ENCODE results near the gene NLGN2. TPM values are rescaled to one million over a fixed set of nuclear protein-coding genes. Genes with fewer than 3 reads are reported as not detected.

Gene NLGN2
- polyA plus RNA-seq, 1 experiment = 8.5 TPM

GRCh38 chr17:7464081-7464480 is 56.4 kb downstream of the NLGN2 start:
- Histone ChIP-seq H3K27me3 (ENCODE audit: control insufficient read depth, insufficient read depth, low read length) (no peaks in the 10 kb centered on the region), H3K36me3 (ENCODE audit: control insufficient read depth, insufficient read depth, low read length) (peaks cover 43% of the 10 kb centered on the region), H3K4me3 (ENCODE audit: low read depth, low read length) (no peak overlapping the region)
- ChIA-PET CTCF (interaction anchor here (0.6 to 0.9 kb wide), 2 partner anchors 23 to 245 kb away, joined by 3 read pairs; no protein-coding TSS in a partner anchor), POLR2A (no interaction called here)
- DNase-seq (ENCODE audit: low read depth) = no peak
- TF ChIP-seq CTCF (IDR thresholded peaks at IDR 0.05; ENCODE audit: insufficient read depth, low read depth, low read length) = no peak

- Histone ChIP-seq H3K27me3 (ENCODE audit: control insufficient read depth, insufficient read depth, low read length) (no peaks in the 10 kb centered on the region), H3K36me3 (ENCODE audit: control insufficient read depth, insufficient read depth, low read length) (peaks cover 43% of the 10 kb centered on the region), H3K4me3 (ENCODE audit: low read depth, low read length) (no peak overlapping the region)
- ChIA-PET CTCF (interaction anchor here (0.6 to 1.4 kb wide), 6 partner anchors 14 to 281 kb away, joined by 3 to 4 read pairs (median 3); partner anchors contain the start of gene ZBTB4), POLR2A (no interaction called here)
- no peak for TF ChIP-seq CTCF (IDR thresholded peaks at IDR 0.05; ENCODE audit: insufficient read depth, low read depth, low read length)
- no peak for DNase-seq (ENCODE audit: low read depth)
Measured at GRCh38 chr17:7465597-7466275, 58.1 kb downstream of the NLGN2 start.

GRCh38 chr17:7466318-7466638 is 58.6 kb downstream of the NLGN2 start:
- no peak for DNase-seq (ENCODE audit: low read depth)
- ChIA-PET CTCF (interaction anchor here (0.6 to 1.4 kb wide), 5 partner anchors 34 to 282 kb away, joined by 3 to 4 read pairs (median 3); no protein-coding TSS in a partner anchor), POLR2A (no interaction called here)
- H3K36me3 ChIP-seq (ENCODE audit: control insufficient read depth, insufficient read depth, low read length) = peaks cover 42% of the 10 kb centered on the region
- TF ChIP-seq CTCF (IDR thresholded peaks at IDR 0.05; ENCODE audit: insufficient read depth, low read depth, low read length) = no peak
- no peak overlapping the region for H3K4me3 ChIP-seq (ENCODE audit: low read depth, low read length)
- no peaks in the 10 kb centered on the region for H3K27me3 ChIP-seq (ENCODE audit: control insufficient read depth, insufficient read depth, low read length)

GRCh38 chr17:7466639-7467341 is 59.1 kb downstream of the NLGN2 start:
- H3K36me3 ChIP-seq (ENCODE audit: control insufficient read depth, insufficient read depth, low read length) = peaks cover 37% of the 10 kb centered on the region
- TF ChIP-seq CTCF (IDR thresholded peaks at IDR 0.05; ENCODE audit: insufficient read depth, low read depth, low read length) = no peak
- POLR2A ChIA-PET = interaction anchor here (0.6 kb wide), 1 partner anchor 16 kb away, joined by 3 read pairs; no protein-coding TSS in a partner anchor
- H3K27me3 ChIP-seq (ENCODE audit: control insufficient read depth, insufficient read depth, low read length) = no peaks in the 10 kb centered on the region
- no peak for DNase-seq (ENCODE audit: low read depth)
- CTCF ChIA-PET = interaction anchor here (0.6 to 1.4 kb wide), 4 partner anchors 19 to 282 kb away, joined by 3 to 4 read pairs (median 3); no protein-coding TSS in a partner anchor
- no peak overlapping the region for H3K4me3 ChIP-seq (ENCODE audit: low read depth, low read length)

GRCh38 chr17:7467498-7467897 is 59.9 kb downstream of the NLGN2 start:
- TF ChIP-seq CTCF (IDR thresholded peaks at IDR 0.05; ENCODE audit: insufficient read depth, low read depth, low read length) = no peak
- peaks cover 31% of the 10 kb centered on the region for H3K36me3 ChIP-seq (ENCODE audit: control insufficient read depth, insufficient read depth, low read length)
- ChIA-PET CTCF (interaction anchor here (1.2 to 1.4 kb wide), 3 partner anchors 20 to 109 kb away, joined by 3 to 4 read pairs (median 3); no protein-coding TSS in a partner anchor), POLR2A (no interaction called here)
- no peak overlapping the region for H3K4me3 ChIP-seq (ENCODE audit: low read depth, low read length)
- no peaks in the 10 kb centered on the region for H3K27me3 ChIP-seq (ENCODE audit: control insufficient read depth, insufficient read depth, low read length)
- DNase-seq (ENCODE audit: low read depth) = no peak

Data from BJ (cell line).